K562 (cell line): ENCODE measurements around the gene ALKBH3. TPM values are rescaled to one million over a fixed set of nuclear protein-coding genes. Genes with fewer than 3 reads are reported as not detected.
A peak's percentile ranks its signal among the peaks of the same experiment; 100 is the strongest.

Experiments
- CBX5 ChIP-seq: IDR thresholded peaks from 2 replicates; pipeline ENCODE4 v1.6.1; 2014; ENCODE audit warnings: low read depth, borderline replicate concordance
- GTF2A2 ChIP-seq: IDR thresholded peaks from 2 replicates; pipeline ENCODE4 v1.6.1; 2016; ENCODE audit warnings: mild to moderate bottlenecking, missing genetic modification characterization, missing compliant biosample characterization
- JUN ChIP-seq, 2 experiments: sonication (generic) in 1 of 2; formaldehyde crosslinking in 1 of 2; IDR thresholded peaks; 2 replicates each; pipeline versions ENCODE4 v1.6.1 to v1.8.0; 2012 to 2022; ENCODE audit warnings: borderline replicate concordance in 2 of 2, mild to moderate bottlenecking in 2 of 2, improper control_type of control experiment in 1 of 2, low read depth in 1 of 2, low read length in 1 of 2, missing genetic modification reagents in 1 of 2
- MECOM ChIP-seq: fragments of 250-450 bp; sonication (Bioruptor Pico); IDR thresholded peaks from 2 replicates; pipeline ENCODE4 v1.8.0; 2022; ENCODE audit warnings: inconsistent platforms
- MEF2D ChIP-seq: conservative IDR thresholded peaks from 2 replicates; pipeline ENCODE4 v1.6.1; 2016; ENCODE audit warnings: low read depth, missing genetic modification characterization, missing compliant biosample characterization
- PRMT5 ChIP-seq: sonication (generic); formaldehyde crosslinking; IDR thresholded peaks from 2 replicates; pipeline ENCODE4 v1.5.0; 2020; ENCODE audit warnings: missing genetic modification reagents
- SOX6 ChIP-seq: fragments of 450-650 bp; IDR thresholded peaks from 2 replicates; pipeline ENCODE4 v1.6.1; 2014; ENCODE audit warnings: mild to moderate bottlenecking
- TCF3 ChIP-seq: sonication (generic); formaldehyde crosslinking; IDR thresholded peaks from 2 replicates; pipeline ENCODE4 v1.4.0; 2020; ENCODE audit warnings: mild to moderate bottlenecking, missing genetic modification reagents
- UBTF ChIP-seq, 2 experiments: IDR thresholded peaks; 2 replicates each; pipeline ENCODE4 v1.6.1; 2012; ENCODE audit warnings: improper control_type of control experiment in 2 of 2, low read depth in 2 of 2, low read length in 2 of 2, borderline replicate concordance in 1 of 2
- ZEB2 ChIP-seq: fragments of 450-650 bp; IDR thresholded peaks from 2 replicates; pipeline ENCODE4 v1.6.1; 2016
- ZNF274 ChIP-seq: IDR thresholded peaks from 2 replicates; pipeline ENCODE4 v1.6.1; 2011; ENCODE audit warnings: low read depth, mild to moderate bottlenecking, low read length, moderate library complexity, borderline replicate concordance
- ZNF318 ChIP-seq, 2 experiments: fragments of 450-650 bp; IDR thresholded peaks; 2 replicates each; pipeline ENCODE4 v1.6.1; 2016; ENCODE audit warnings: mild to moderate bottlenecking in 2 of 2, borderline replicate concordance in 1 of 2, low read depth in 1 of 2, moderate library complexity in 1 of 2
- ZNF639 ChIP-seq, 2 experiments: fragments of 200-800 bp in 1 of 2; sonication (Bioruptor generic) in 1 of 2; sonication (generic) in 1 of 2; formaldehyde crosslinking in 1 of 2; IDR thresholded peaks in 1 of 2; conservative IDR thresholded peaks in 1 of 2; 2 replicates each; pipeline versions ENCODE4 v1.5.0 to v1.6.1; 2016 to 2020; ENCODE audit warnings: missing compliant biosample characterization in 1 of 2, missing genetic modification characterization in 1 of 2, missing genetic modification reagents in 1 of 2
- polyA plus RNA-seq, 8 experiments: library from polyadenylated mRNA; depleted of rRNA in 4 of 8; stranded (reverse) in 5 of 8; unstranded in 3 of 8; fragments of >200 nt; fragmentation: Nextera tagmentation in 2 of 8; fragmentation: Illumina TruSeq in 1 of 8; extraction: Ambion mirVana in 2 of 8; extraction: Trizol in 1 of 8; gene quantifications; 2 replicates each; pipeline versions ENCODE4 v1.2.1 to v1.2.3, GENCODE V29; 2011 to 2014; ENCODE audit warnings: inconsistent platforms in 1 of 8, missing spikeins in 1 of 8
- total RNA-seq, 7 experiments: library from RNA; depleted of rRNA in 6 of 7; stranded (reverse); fragments of >200 nt in 6 of 7; fragmentation: Illumina TruSeq in 2 of 7; extraction: Trizol in 2 of 7; gene quantifications; 2 replicates each; pipeline versions ENCODE4 v1.2.1 to v1.2.3, GENCODE V29; 2011 to 2021; ENCODE audit warnings: low replicate concordance in 1 of 7

The ALKBH3 gene
- total and polyA plus RNA-seq, 9 of the 15 experiments (the other 6 are each of a cell fraction or from before 2014, with no cell fraction given) = 16.0 to 49.9 (median 36.5) TPM

- TF ChIP-seq ZNF318 (IDR thresholded peaks at IDR 0.05; ENCODE audit: borderline replicate concordance in 1 of 2, low read depth in 1 of 2) = peak in 1 of 2 experiments; percentile 88; a peak in 2 of 4 replicates
- 0 out of 4 replicates have a peak, but pooled peaks of 1 of the 2 experiments have one; percentile 24 for TF ChIP-seq UBTF (IDR thresholded peaks at IDR 0.05; ENCODE audit: borderline replicate concordance in 1 of 2, low read depth in 2 of 2, low read length in 2 of 2)
- peak; percentile 94 for TF ChIP-seq TCF3 (CRISPR knock-in tag)
- no peak for TF ChIP-seq ZNF274
- peak; percentile 88 for TF ChIP-seq JUN (IDR thresholded peaks at IDR 0.05; ENCODE audit: borderline replicate concordance, low read depth, low read length)
- peak; percentile 44; the same call in 1 of the 2 replicates for TF ChIP-seq JUN (CRISPR knock-in tag; IDR thresholded peaks at IDR 0.05; ENCODE audit: borderline replicate concordance)
- peak; percentile 91 for TF ChIP-seq ZEB2
- TF ChIP-seq MEF2D = peak; percentile 73; the same call in 1 of the 2 replicates
- peak in 1 of 2 experiments; percentile 66; a peak in 1 of 4 replicates for TF ChIP-seq ZNF639 (CRISPR knock-in tag; conservative IDR thresholded peaks at IDR 0.05 in 1 of 2, IDR thresholded peaks at IDR 0.05 in 1 of 2)
- no peak for TF ChIP-seq GTF2A2 (tag)
- TF ChIP-seq MECOM (CRISPR knock-in tag) = no peak; the same call in 1 of the 2 replicates
- peak; percentile 81 for TF ChIP-seq SOX6
- no peak for TF ChIP-seq PRMT5 (CRISPR knock-in tag)
- TF ChIP-seq CBX5 = 0 out of 2 replicates have a peak, but pooled peaks have one; percentile 32
Measured at GRCh38 chr11:43868852-43869567, 11.6 kb upstream of the ALKBH3 start (continued).
